DND-41 (cell line): Measurements from ENCODE around the gene SORBS1.
A peak's percentile ranks its signal among the peaks of the same experiment; 100 is the strongest.

Experiments
- ATAC-seq: fragments of 200-7000 bp; cut with Tn5 transposase; 3 replicates; pipeline ENCODE4 v1.9.1; 2021; ENCODE audit warnings: low read depth; ENCODE audit not compliant: insufficient read depth
- DNase-seq: peaks from one replicate; pipeline ENCODE4 v3.0.0-alpha.2; 2020
- H2AFZ ChIP-seq: 2 replicates; pipeline ENCODE4 v1.6.0; 2012; ENCODE audit warnings: low read depth, low read length
- H3K27ac ChIP-seq: 2 replicates; pipeline ENCODE4 v1.5.1; 2012; ENCODE audit warnings: low read length, inconsistent platforms
- H3K27me3 ChIP-seq: fragments of 200-600 bp; sonication (generic); 2 replicates; pipeline ENCODE4 v1.6.0; 2012; ENCODE audit warnings: low read length, mild to moderate bottlenecking, inconsistent platforms; ENCODE audit not compliant: insufficient read depth, poor library complexity
- H3K36me3 ChIP-seq: 2 replicates; pipeline ENCODE4 v1.5.1; 2012; ENCODE audit warnings: low read length, inconsistent platforms; ENCODE audit not compliant: insufficient read depth
- H3K4me1 ChIP-seq: 2 replicates; pipeline ENCODE4 v1.5.1; 2012; ENCODE audit warnings: mild to moderate bottlenecking, low read length; ENCODE audit not compliant: insufficient read depth
- H3K4me2 ChIP-seq: 2 replicates; pipeline ENCODE4 v1.6.0; 2012; ENCODE audit warnings: mild to moderate bottlenecking, moderate library complexity, low read length, inconsistent platforms; ENCODE audit not compliant: insufficient read depth
- H3K4me3 ChIP-seq, 2 experiments: fragments of 200-600 bp in 1 of 2; shearing (Covaris generic) in 1 of 2; 2 replicates each; pipeline ENCODE4 v1.5.1; 2012 to 2016; ENCODE audit warnings: inconsistent platforms in 2 of 2, low read length in 2 of 2, mild to moderate bottlenecking in 2 of 2, low read depth in 1 of 2, moderate library complexity in 1 of 2
- H3K79me2 ChIP-seq: 2 replicates; pipeline ENCODE4 v1.6.0; 2012; ENCODE audit warnings: low read length, inconsistent platforms; ENCODE audit not compliant: insufficient read depth
- H3K9ac ChIP-seq: 2 replicates; pipeline ENCODE4 v1.6.0; 2012; ENCODE audit warnings: low read depth, mild to moderate bottlenecking, inconsistent platforms, low read length, moderate library complexity
- H3K9me3 ChIP-seq: 2 replicates; pipeline ENCODE4 v1.5.1; 2012; ENCODE audit warnings: low read length, moderate library complexity, mild to moderate bottlenecking, inconsistent platforms; ENCODE audit not compliant: insufficient read depth, severe bottlenecking
- H4K20me1 ChIP-seq: 2 replicates; pipeline ENCODE4 v1.6.0; 2012; ENCODE audit warnings: low read length; ENCODE audit not compliant: insufficient read depth
- EZH2 ChIP-seq: IDR thresholded peaks from 3 replicates; pipeline ENCODE4 v1.6.1; 2012; ENCODE audit warnings: borderline replicate concordance, low read depth, mild to moderate bottlenecking, moderate library complexity, low read length, inconsistent platforms; ENCODE audit not compliant: severe bottlenecking
- TF ChIP-seq, protein P1 (sequence below): IDR thresholded peaks from 2 replicates; pipeline ENCODE4 v1.5.1; 2012; ENCODE audit warnings: borderline replicate concordance, low read length, moderate library complexity, mild to moderate bottlenecking; ENCODE audit not compliant: poor library complexity, severe bottlenecking; ENCODE audit errors: extremely low read depth

SORBS1 gene

DNA sequence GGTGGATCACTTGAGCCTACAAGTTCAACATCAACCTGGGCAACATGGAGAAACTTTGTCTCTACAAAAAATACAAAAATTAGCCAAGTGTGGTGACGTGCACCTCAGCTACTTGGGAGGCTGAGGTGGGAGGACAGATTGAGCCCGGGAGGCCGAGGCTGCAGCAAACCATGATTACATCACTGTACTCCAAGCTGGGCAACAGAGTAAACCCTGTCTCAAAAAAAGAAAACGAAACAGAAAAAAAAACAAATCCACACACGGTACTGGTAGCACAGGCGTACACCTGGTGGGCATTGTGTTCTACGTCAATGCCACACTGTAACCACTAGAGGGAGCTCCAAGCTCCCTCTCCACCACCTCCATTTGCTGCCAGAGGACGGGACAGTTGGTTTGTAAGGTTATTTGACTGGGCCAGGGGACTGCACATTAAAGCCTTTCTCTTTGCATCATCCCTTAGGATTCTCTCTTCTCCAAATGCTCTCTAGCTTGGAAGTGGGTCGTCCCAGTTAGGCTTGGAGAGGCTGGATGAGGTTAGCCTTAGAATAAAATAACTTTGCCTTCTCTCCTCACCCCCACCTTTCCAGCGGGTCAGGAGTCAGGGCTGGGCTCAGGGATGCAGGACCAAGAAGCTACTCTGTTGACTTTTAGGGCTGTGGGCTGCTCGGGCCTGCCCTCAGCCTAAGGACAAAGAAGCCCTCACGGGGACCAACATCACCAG is 130.8 kb downstream of the SORBS1 start:
- TF ChIP-seq EZH2: no peak
- TF ChIP-seq, protein P1, sequence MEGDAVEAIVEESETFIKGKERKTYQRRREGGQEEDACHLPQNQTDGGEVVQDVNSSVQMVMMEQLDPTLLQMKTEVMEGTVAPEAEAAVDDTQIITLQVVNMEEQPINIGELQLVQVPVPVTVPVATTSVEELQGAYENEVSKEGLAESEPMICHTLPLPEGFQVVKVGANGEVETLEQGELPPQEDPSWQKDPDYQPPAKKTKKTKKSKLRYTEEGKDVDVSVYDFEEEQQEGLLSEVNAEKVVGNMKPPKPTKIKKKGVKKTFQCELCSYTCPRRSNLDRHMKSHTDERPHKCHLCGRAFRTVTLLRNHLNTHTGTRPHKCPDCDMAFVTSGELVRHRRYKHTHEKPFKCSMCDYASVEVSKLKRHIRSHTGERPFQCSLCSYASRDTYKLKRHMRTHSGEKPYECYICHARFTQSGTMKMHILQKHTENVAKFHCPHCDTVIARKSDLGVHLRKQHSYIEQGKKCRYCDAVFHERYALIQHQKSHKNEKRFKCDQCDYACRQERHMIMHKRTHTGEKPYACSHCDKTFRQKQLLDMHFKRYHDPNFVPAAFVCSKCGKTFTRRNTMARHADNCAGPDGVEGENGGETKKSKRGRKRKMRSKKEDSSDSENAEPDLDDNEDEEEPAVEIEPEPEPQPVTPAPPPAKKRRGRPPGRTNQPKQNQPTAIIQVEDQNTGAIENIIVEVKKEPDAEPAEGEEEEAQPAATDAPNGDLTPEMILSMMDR: peak; percentile 98
- Histone ChIP-seq H3K36me3 (no peaks in the 10 kb centered on the region), H3K27ac (no peak overlapping the region), H3K4me2 (no peak overlapping the region; the same call in 1 of the 2 replicates), H4K20me1 (no peaks in the 10 kb centered on the region; the same call in 1 of the 2 replicates), H3K9ac (no peak overlapping the region), H3K4me1 (no peaks in the 10 kb centered on the region), H3K9me3 (no peaks in the 10 kb centered on the region), H3K27me3 (no peaks in the 10 kb centered on the region), H3K79me2 (no peaks in the 10 kb centered on the region), H3K4me3 (no peak overlapping the region), H2AFZ (no peak overlapping the region)
- DNase-seq: peak; percentile 47
- ATAC-seq: peak; percentile 91

DNA sequence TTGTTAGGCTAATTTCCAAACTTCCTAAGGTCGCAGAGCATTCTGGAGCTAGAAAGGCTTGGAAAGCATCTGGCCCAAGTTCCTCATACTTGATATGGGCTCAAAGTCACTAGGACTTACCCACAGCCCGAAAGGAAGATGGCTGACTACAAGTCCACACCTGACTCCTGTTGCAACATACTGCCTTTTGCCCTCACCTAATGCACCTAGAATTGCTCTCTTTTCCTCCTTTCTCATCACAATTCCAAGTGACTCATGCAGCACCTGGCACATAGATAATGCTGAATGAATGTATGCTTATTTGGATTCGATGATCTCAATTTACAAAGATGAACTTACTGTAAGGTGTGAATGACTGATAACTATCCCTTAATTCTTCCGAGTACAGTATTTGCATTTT is 131.5 kb downstream of the SORBS1 start:
- no peaks in the 10 kb centered on the region for H3K4me1 ChIP-seq
- no peaks in the 10 kb centered on the region for H3K79me2 ChIP-seq
- no peak for TF ChIP-seq EZH2
- TF ChIP-seq, protein P1: no peak
- no peak overlapping the region for H3K9ac ChIP-seq
- no peak overlapping the region for H3K27ac ChIP-seq
- H3K9me3 ChIP-seq: no peaks in the 10 kb centered on the region
- no peak overlapping the region for H2AFZ ChIP-seq
- DNase-seq: no peak
- peaks cover 1% of the 10 kb centered on the region for H3K27me3 ChIP-seq
- H3K4me3 ChIP-seq: no peak overlapping the region
- H4K20me1 ChIP-seq: no peaks in the 10 kb centered on the region
- ATAC-seq: no peak
- no peak overlapping the region for H3K4me2 ChIP-seq
- no peaks in the 10 kb centered on the region for H3K36me3 ChIP-seq

DNA sequence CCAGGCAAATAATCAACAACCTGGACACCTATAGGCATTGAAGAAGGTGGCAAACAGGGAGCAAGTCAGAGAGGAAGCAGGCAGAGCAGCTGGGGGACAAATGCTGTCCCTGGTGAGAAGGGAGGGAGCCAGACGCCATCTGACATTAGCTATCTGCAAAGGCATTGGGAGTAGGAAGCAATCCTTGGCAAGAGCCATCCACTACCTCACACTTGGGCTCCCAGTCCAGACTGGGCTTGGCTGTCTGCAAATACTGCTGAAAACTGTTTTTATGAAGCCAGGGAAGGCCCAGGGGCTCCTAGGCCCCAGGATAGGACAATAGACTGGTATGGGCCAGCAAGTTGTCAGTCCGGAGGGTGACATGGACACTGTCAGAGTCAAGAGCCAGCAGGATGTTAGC is 132.5 kb downstream of the SORBS1 start:
- no peak overlapping the region for H3K9ac ChIP-seq
- peaks cover 2% of the 10 kb centered on the region for H3K27me3 ChIP-seq
- H3K4me1 ChIP-seq: no peaks in the 10 kb centered on the region
- H2AFZ ChIP-seq: no peak overlapping the region
- no peak overlapping the region for H3K4me2 ChIP-seq
- H4K20me1 ChIP-seq: no peaks in the 10 kb centered on the region
- no peaks in the 10 kb centered on the region for H3K36me3 ChIP-seq
- H3K79me2 ChIP-seq: no peaks in the 10 kb centered on the region
- no peak overlapping the region for H3K4me3 ChIP-seq
- TF ChIP-seq, protein P1: no peak
- no peak for TF ChIP-seq EZH2
- no peaks in the 10 kb centered on the region for H3K9me3 ChIP-seq
- ATAC-seq (no peak), DNase-seq (no peak)
- no peak overlapping the region for H3K27ac ChIP-seq
